Measurements from ENCODE around the gene KLHDC8A.

The KLHDC8A gene

DNA sequence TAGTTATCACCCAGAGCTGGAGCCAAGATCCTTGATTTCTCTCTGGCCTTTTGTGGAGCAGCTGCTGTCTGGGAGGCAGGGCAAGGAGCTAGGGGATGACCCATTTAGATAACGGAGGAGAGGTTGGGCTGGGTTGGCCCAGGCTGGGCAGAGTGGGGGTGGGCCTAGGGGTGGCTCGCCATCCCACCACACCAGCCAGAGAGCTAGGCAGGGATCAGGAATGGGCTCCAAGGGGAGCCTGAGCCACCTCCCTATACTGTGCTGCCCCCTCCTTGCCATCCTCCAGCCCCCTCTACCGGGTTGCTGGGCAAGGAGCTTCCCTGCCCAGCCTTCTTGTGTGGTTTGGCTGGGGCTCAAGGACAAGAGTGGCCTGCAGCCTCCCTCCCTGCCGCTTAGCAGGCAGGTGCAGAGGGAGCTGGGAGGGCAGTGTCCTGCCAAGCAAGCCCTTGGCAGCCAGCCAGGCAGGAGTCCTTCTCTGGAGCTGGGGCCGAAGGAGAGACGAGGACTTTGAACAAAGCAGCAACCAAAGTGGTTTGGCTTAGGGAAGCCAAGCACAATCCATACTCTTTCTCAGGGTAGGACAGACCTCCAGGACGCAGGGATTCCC, 39.3 kb downstream of the KLHDC8A start:
- peaks cover 10% of the 10 kb centered on the region for H3K4me1 ChIP-seq (ENCODE audit: control insufficient read depth, insufficient read depth, low read length)
- ChIA-PET CTCF (interaction anchor here (0.6 to 3.3 kb wide), 16 partner anchors 8 to 131 kb away, joined by 3 to 41 read pairs (median 4); no protein-coding TSS in a partner anchor), POLR2A (interaction anchor here (0.7 to 2.2 kb wide), 10 partner anchors 8 to 88 kb away, joined by 3 to 9 read pairs (median 4); no protein-coding TSS in a partner anchor)
- H3K27ac ChIP-seq (ENCODE audit: extremely low read depth, low read depth, low read length): no peak overlapping the region
- no peak overlapping the region for H3K4me3 ChIP-seq (ENCODE audit: low read depth, low read length)
- H3K9me3 ChIP-seq (ENCODE audit: control insufficient read depth, insufficient read depth, low read depth, low read length): no peaks in the 10 kb centered on the region
- no peaks in the 10 kb centered on the region for H3K36me3 ChIP-seq (ENCODE audit: control insufficient read depth in 2 of 2, insufficient read depth in 1 of 2, low read length in 2 of 2)
- TF ChIP-seq ZNF114 (tag by site-specific recombination; IDR thresholded peaks at IDR 0.05) (no peak), ZNF521 (tag by site-specific recombination; IDR thresholded peaks at IDR 0.05) (no peak), ZNF624 (tag by site-specific recombination; IDR thresholded peaks at IDR 0.05) (no peak), ZBTB48 (tag by site-specific recombination; IDR thresholded peaks at IDR 0.05) (peak; percentile 94), ZNF211 (tag by site-specific recombination; IDR thresholded peaks at IDR 0.05; ENCODE audit: low read depth) (no peak), FEZF1 (tag by site-specific recombination; IDR thresholded peaks at IDR 0.05) (peak; percentile 61; the same call in 1 of the 2 replicates), ZNF48 (tag by site-specific recombination; IDR thresholded peaks at IDR 0.05) (no peak), ZNF155 (tag by site-specific recombination; IDR thresholded peaks at IDR 0.05) (no peak), PRDM1 (tag by site-specific recombination; IDR thresholded peaks at IDR 0.05) (no peak), ZNF140 (tag by site-specific recombination; IDR thresholded peaks at IDR 0.05) (no peak), WT1 (tag by site-specific recombination; IDR thresholded peaks at IDR 0.05) (peak; percentile 44; the same call in 1 of the 2 replicates), ZNF138 (tag by site-specific recombination; IDR thresholded peaks at IDR 0.05; ENCODE audit: borderline replicate concordance) (no peak), ZBTB7A (tag by site-specific recombination; IDR thresholded peaks at IDR 0.05; ENCODE audit: low read depth) (no peak), ZNF394 (tag by site-specific recombination; IDR thresholded peaks at IDR 0.05; ENCODE audit: borderline replicate concordance) (no peak), ZNF837 (tag by site-specific recombination; IDR thresholded peaks at IDR 0.05) (no peak), ZNF112 (tag by site-specific recombination; IDR thresholded peaks at IDR 0.05) (no peak), ZNF311 (tag by site-specific recombination; IDR thresholded peaks at IDR 0.05; ENCODE audit: borderline replicate concordance) (no peak), ZNF146 (tag by site-specific recombination; IDR thresholded peaks at IDR 0.05) (no peak), KLF8 (tag by site-specific recombination; IDR thresholded peaks at IDR 0.05) (no peak)
- TF ChIP-seq, protein P1, sequence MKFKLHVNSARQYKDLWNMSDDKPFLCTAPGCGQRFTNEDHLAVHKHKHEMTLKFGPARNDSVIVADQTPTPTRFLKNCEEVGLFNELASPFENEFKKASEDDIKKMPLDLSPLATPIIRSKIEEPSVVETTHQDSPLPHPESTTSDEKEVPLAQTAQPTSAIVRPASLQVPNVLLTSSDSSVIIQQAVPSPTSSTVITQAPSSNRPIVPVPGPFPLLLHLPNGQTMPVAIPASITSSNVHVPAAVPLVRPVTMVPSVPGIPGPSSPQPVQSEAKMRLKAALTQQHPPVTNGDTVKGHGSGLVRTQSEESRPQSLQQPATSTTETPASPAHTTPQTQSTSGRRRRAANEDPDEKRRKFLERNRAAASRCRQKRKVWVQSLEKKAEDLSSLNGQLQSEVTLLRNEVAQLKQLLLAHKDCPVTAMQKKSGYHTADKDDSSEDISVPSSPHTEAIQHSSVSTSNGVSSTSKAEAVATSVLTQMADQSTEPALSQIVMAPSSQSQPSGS (tag by site-specific recombination; IDR thresholded peaks at IDR 0.05; ENCODE audit: low read depth): no peak
- TF ChIP-seq, protein P2, sequence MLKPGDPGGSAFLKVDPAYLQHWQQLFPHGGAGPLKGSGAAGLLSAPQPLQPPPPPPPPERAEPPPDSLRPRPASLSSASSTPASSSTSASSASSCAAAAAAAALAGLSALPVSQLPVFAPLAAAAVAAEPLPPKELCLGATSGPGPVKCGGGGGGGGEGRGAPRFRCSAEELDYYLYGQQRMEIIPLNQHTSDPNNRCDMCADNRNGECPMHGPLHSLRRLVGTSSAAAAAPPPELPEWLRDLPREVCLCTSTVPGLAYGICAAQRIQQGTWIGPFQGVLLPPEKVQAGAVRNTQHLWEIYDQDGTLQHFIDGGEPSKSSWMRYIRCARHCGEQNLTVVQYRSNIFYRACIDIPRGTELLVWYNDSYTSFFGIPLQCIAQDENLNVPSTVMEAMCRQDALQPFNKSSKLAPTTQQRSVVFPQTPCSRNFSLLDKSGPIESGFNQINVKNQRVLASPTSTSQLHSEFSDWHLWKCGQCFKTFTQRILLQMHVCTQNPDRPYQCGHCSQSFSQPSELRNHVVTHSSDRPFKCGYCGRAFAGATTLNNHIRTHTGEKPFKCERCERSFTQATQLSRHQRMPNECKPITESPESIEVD (tag by site-specific recombination; IDR thresholded peaks at IDR 0.05): no peak
- TF ChIP-seq, protein P3, sequence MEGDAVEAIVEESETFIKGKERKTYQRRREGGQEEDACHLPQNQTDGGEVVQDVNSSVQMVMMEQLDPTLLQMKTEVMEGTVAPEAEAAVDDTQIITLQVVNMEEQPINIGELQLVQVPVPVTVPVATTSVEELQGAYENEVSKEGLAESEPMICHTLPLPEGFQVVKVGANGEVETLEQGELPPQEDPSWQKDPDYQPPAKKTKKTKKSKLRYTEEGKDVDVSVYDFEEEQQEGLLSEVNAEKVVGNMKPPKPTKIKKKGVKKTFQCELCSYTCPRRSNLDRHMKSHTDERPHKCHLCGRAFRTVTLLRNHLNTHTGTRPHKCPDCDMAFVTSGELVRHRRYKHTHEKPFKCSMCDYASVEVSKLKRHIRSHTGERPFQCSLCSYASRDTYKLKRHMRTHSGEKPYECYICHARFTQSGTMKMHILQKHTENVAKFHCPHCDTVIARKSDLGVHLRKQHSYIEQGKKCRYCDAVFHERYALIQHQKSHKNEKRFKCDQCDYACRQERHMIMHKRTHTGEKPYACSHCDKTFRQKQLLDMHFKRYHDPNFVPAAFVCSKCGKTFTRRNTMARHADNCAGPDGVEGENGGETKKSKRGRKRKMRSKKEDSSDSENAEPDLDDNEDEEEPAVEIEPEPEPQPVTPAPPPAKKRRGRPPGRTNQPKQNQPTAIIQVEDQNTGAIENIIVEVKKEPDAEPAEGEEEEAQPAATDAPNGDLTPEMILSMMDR (tag by site-specific recombination; IDR thresholded peaks at IDR 0.05): peak; percentile 71
- TF ChIP-seq, protein P4, sequence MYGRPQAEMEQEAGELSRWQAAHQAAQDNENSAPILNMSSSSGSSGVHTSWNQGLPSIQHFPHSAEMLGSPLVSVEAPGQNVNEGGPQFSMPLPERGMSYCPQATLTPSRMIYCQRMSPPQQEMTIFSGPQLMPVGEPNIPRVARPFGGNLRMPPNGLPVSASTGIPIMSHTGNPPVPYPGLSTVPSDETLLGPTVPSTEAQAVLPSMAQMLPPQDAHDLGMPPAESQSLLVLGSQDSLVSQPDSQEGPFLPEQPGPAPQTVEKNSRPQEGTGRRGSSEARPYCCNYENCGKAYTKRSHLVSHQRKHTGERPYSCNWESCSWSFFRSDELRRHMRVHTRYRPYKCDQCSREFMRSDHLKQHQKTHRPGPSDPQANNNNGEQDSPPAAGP (tag by site-specific recombination; IDR thresholded peaks at IDR 0.05): peak; percentile 82
- TF ChIP-seq, protein P5, sequence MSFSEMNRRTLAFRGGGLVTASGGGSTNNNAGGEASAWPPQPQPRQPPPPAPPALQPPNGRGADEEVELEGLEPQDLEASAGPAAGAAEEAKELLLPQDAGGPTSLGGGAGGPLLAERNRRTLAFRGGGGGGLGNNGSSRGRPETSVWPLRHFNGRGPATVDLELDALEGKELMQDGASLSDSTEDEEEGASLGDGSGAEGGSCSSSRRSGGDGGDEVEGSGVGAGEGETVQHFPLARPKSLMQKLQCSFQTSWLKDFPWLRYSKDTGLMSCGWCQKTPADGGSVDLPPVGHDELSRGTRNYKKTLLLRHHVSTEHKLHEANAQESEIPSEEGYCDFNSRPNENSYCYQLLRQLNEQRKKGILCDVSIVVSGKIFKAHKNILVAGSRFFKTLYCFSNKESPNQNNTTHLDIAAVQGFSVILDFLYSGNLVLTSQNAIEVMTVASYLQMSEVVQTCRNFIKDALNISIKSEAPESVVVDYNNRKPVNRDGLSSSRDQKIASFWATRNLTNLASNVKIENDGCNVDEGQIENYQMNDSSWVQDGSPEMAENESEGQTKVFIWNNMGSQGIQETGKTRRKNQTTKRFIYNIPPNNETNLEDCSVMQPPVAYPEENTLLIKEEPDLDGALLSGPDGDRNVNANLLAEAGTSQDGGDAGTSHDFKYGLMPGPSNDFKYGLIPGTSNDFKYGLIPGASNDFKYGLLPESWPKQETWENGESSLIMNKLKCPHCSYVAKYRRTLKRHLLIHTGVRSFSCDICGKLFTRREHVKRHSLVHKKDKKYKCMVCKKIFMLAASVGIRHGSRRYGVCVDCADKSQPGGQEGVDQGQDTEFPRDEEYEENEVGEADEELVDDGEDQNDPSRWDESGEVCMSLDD (tag by site-specific recombination; IDR thresholded peaks at IDR 0.05): no peak
- TF ChIP-seq, protein P6, sequence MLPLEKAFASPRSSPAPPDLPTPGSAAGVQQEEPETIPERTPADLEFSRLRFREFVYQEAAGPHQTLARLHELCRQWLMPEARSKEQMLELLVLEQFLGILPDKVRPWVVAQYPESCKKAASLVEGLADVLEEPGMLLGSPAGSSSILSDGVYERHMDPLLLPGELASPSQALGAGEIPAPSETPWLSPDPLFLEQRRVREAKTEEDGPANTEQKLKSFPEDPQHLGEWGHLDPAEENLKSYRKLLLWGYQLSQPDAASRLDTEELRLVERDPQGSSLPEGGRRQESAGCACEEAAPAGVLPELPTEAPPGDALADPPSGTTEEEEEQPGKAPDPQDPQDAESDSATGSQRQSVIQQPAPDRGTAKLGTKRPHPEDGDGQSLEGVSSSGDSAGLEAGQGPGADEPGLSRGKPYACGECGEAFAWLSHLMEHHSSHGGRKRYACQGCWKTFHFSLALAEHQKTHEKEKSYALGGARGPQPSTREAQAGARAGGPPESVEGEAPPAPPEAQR (tag by site-specific recombination; IDR thresholded peaks at IDR 0.05): no peak
- TF ChIP-seq, protein P7, sequence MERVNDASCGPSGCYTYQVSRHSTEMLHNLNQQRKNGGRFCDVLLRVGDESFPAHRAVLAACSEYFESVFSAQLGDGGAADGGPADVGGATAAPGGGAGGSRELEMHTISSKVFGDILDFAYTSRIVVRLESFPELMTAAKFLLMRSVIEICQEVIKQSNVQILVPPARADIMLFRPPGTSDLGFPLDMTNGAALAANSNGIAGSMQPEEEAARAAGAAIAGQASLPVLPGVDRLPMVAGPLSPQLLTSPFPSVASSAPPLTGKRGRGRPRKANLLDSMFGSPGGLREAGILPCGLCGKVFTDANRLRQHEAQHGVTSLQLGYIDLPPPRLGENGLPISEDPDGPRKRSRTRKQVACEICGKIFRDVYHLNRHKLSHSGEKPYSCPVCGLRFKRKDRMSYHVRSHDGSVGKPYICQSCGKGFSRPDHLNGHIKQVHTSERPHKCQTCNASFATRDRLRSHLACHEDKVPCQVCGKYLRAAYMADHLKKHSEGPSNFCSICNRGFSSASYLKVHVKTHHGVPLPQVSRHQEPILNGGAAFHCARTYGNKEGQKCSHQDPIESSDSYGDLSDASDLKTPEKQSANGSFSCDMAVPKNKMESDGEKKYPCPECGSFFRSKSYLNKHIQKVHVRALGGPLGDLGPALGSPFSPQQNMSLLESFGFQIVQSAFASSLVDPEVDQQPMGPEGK (tag by site-specific recombination; IDR thresholded peaks at IDR 0.05): peak; percentile 70

All from HEK293 (cell line).